ENCODE measurements around the gene CIAO3. TPM values are rescaled to one million over a fixed set of nuclear protein-coding genes. Genes with fewer than 3 reads are reported as not detected.

The CIAO3 gene
- polyA plus RNA-seq, 1 experiment = 23.1 TPM

GRCh38 chr16:704047-704446 lies 36.8 kb downstream of the CIAO3 start:
- H3K4me3 ChIP-seq (ENCODE audit: low read depth, low read length) = no peak overlapping the region

DNA sequence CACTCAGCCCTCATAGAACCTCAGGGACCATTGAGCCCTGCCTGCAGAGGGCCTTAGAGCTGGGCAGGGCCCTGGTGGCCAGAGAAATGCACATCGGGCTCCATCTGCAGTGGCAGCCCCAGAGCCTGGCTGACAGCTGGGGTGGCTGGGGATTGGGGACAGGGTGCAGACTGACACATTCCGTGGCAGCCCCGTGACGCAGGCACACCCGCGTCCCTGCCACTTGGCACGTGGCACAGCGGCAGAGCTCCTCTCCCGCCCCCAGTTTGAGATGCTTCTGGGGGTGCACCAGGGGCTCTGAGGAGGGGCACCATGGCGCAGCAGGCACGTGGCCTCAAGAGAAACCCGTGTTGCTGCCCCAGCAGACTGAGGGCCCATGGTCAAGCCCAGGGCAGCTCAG lies 37.4 kb downstream of the CIAO3 start:
- ChIA-PET POLR2A (interaction anchor here (0.6 kb wide), 1 partner anchor 51 kb away, joined by 3 read pairs; no protein-coding TSS in a partner anchor), CTCF (interaction anchor here (1.1 to 4.2 kb wide), 2 partner anchors 9 to 82 kb away, joined by 8 to 13 read pairs; no protein-coding TSS in a partner anchor)
- Histone ChIP-seq H3K36me3 (ENCODE audit: control insufficient read depth, insufficient read depth, low read length) (no peaks in the 10 kb centered on the region), H3K4me3 (ENCODE audit: low read depth, low read length) (no peak overlapping the region), H3K27me3 (ENCODE audit: control insufficient read depth, insufficient read depth, low read length) (peaks cover 43% of the 10 kb centered on the region)
- TF ChIP-seq, protein P1, sequence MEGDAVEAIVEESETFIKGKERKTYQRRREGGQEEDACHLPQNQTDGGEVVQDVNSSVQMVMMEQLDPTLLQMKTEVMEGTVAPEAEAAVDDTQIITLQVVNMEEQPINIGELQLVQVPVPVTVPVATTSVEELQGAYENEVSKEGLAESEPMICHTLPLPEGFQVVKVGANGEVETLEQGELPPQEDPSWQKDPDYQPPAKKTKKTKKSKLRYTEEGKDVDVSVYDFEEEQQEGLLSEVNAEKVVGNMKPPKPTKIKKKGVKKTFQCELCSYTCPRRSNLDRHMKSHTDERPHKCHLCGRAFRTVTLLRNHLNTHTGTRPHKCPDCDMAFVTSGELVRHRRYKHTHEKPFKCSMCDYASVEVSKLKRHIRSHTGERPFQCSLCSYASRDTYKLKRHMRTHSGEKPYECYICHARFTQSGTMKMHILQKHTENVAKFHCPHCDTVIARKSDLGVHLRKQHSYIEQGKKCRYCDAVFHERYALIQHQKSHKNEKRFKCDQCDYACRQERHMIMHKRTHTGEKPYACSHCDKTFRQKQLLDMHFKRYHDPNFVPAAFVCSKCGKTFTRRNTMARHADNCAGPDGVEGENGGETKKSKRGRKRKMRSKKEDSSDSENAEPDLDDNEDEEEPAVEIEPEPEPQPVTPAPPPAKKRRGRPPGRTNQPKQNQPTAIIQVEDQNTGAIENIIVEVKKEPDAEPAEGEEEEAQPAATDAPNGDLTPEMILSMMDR (IDR thresholded peaks at IDR 0.05; ENCODE audit: insufficient read depth, low read depth, low read length) = no peak
- DNase-seq (ENCODE audit: low read depth) = no peak

More at GRCh38 chr16:704047-704446, 36.8 kb downstream of the CIAO3 start:
- Histone ChIP-seq H3K36me3 (ENCODE audit: control insufficient read depth, insufficient read depth, low read length) (no peaks in the 10 kb centered on the region), H3K27me3 (ENCODE audit: control insufficient read depth, insufficient read depth, low read length) (peaks cover 43% of the 10 kb centered on the region)
- TF ChIP-seq, protein P1 (IDR thresholded peaks at IDR 0.05; ENCODE audit: insufficient read depth, low read depth, low read length) = no peak
- CTCF ChIA-PET = interaction anchor here (0.6 to 4.2 kb wide), 3 partner anchors 8 to 306 kb away, joined by 3 to 13 read pairs (median 8); no protein-coding TSS in a partner anchor
- no peak for DNase-seq (ENCODE audit: low read depth)
- POLR2A ChIA-PET = interaction anchor here (0.6 kb wide), 1 partner anchor 52 kb away, joined by 3 read pairs; no protein-coding TSS in a partner anchor

DNA sequence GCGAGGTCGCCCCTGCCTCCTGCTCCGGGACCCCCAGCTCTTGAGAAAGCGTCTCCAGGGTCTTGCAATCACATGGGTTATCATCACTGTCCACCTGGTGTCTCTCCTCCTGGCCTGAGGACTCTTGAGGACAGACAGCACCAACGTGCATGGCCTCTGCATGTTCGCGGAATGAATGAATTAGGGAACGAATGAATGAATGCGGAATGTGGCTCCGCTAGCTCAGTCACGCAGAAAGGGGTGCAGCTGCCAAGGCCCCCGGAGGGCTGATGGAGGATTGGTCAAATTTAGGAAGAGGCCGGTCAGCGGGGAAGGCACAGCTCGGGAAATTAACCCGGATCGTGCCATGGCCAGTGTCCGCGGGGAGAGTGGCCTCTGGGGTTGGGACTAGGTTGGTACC lies 38.5 kb downstream of the CIAO3 start:
- POLR2A ChIA-PET = no interaction called here
- TF ChIP-seq, protein P1 (IDR thresholded peaks at IDR 0.05; ENCODE audit: insufficient read depth, low read depth, low read length) = no peak
- DNase-seq (ENCODE audit: low read depth) = no peak
- CTCF ChIA-PET = interaction anchor here (1.0 to 4.2 kb wide), 4 partner anchors 10 to 83 kb away, joined by 3 to 13 read pairs (median 6); no protein-coding TSS in a partner anchor
- H3K27me3 ChIP-seq (ENCODE audit: control insufficient read depth, insufficient read depth, low read length) = peaks cover 34% of the 10 kb centered on the region
- H3K36me3 ChIP-seq (ENCODE audit: control insufficient read depth, insufficient read depth, low read length) = no peaks in the 10 kb centered on the region
- no peak overlapping the region for H3K4me3 ChIP-seq (ENCODE audit: low read depth, low read length)

GRCh38 chr16:700684-701584 lies 39.9 kb downstream of the CIAO3 start:
- CTCF ChIA-PET = interaction anchor here (0.6 to 4.2 kb wide), 4 partner anchors 11 to 85 kb away, joined by 3 to 13 read pairs (median 6); no protein-coding TSS in a partner anchor
- POLR2A ChIA-PET = no interaction called here
- Histone ChIP-seq H3K36me3 (ENCODE audit: control insufficient read depth, insufficient read depth, low read length) (no peaks in the 10 kb centered on the region), H3K27me3 (ENCODE audit: control insufficient read depth, insufficient read depth, low read length) (peaks cover 29% of the 10 kb centered on the region), H3K4me3 (ENCODE audit: low read depth, low read length) (no peak overlapping the region)
- TF ChIP-seq, protein P1 (IDR thresholded peaks at IDR 0.05; ENCODE audit: insufficient read depth, low read depth, low read length) = no peak
- DNase-seq (ENCODE audit: low read depth) = no peak
